Heart left ventricle (tissue), 16 donors: ENCODE data around the gene TOX2. TPM values are rescaled to one million over a fixed set of nuclear protein-coding genes. Genes with fewer than 3 reads are reported as not detected.
A peak's percentile ranks its signal among the peaks of the same experiment; 100 is the strongest.

Experiments used
- ATAC-seq, 4 donors: fragments of 200-7000 bp; cut with Tn5 transposase; one replicate each; pipeline ENCODE4 v1.9.1; 2020 to 2022; ENCODE audit warnings: moderate library complexity in 4 of 4, mild to moderate bottlenecking in 3 of 4, moderate number of reproducible peaks in 1 of 4
- DNase-seq, 5 donors: peaks; one replicate each; pipeline ENCODE4 v3.0.0-alpha.2; 2020
- H3K27ac ChIP-seq, 12 donors: fragments of 200-600 bp; sonication (generic) in 4 of 12; one replicate each; pipeline versions ENCODE4 v1.5.0 to v1.8.0; 2016 to 2022; ENCODE audit warnings: mild to moderate bottlenecking in 2 of 12
- H3K27me3 ChIP-seq, 9 donors: fragments of 200-600 bp; sonication (generic) in 2 of 9; one replicate each; pipeline versions ENCODE4 v1.5.1 to v1.8.0; 2016 to 2022; ENCODE audit warnings: mild to moderate bottlenecking in 3 of 9
- H3K36me3 ChIP-seq, 9 donors: fragments of 200-600 bp; sonication (generic) in 2 of 9; one replicate each; pipeline versions ENCODE4 v1.5.0 to v1.8.0; 2018 to 2022; ENCODE audit warnings: mild to moderate bottlenecking in 2 of 9
- H3K4me1 ChIP-seq, 12 donors: fragments of 200-600 bp; sonication (generic) in 4 of 12; one replicate each; pipeline versions ENCODE4 v1.5.0 to v1.8.0; 2016 to 2022; ENCODE audit warnings: mild to moderate bottlenecking in 3 of 12
- H3K4me3 ChIP-seq, 12 donors: fragments of 200-600 bp; sonication (generic) in 4 of 12; one replicate each; pipeline versions ENCODE4 v1.5.0 to v1.8.0; 2017 to 2022; ENCODE audit warnings: mild to moderate bottlenecking in 9 of 12, moderate library complexity in 4 of 12
- H3K9me3 ChIP-seq, 12 donors: fragments of 200-600 bp; sonication (generic) in 4 of 12; one replicate each; pipeline versions ENCODE4 v1.5.0 to v1.8.0; 2016 to 2022; ENCODE audit warnings: mild to moderate bottlenecking in 1 of 12
- CTCF ChIP-seq, 12 donors: fragments of 200-600 bp; sonication (generic) in 4 of 12; IDR thresholded peaks; one replicate each; pipeline versions ENCODE4 v1.5.0 to v1.8.0; 2018 to 2022; ENCODE audit warnings: antibody characterized with exemption in 12 of 12, mild to moderate bottlenecking in 5 of 12
- POLR2A ChIP-seq, 2 donors: fragments of 450-650 bp; IDR thresholded peaks; one replicate each; pipeline ENCODE4 v1.6.1; 2017; ENCODE audit warnings: antibody characterized with exemption in 2 of 2, mild to moderate bottlenecking in 2 of 2, moderate library complexity in 2 of 2
- WGBS, 4 donors: extraction: QIAGEN DNeasy Blood & Tissue Kit in 2 of 4; methylation state at CpG; one replicate each; pipeline versions ENCODE4 v1.1.5 to v1.1.7; 2013 to 2018; 5-methylcytosine and 5-hydroxymethylcytosine counted together
- intact Hi-C, 10 donors: fragments of 100-400 bp; cut with DNase I; formaldehyde crosslinking; loops; one replicate each; pipeline versions ENCODE4 v1.11.1 to v1.14.2; 2022
- polyA plus RNA-seq, 2 donors: library from polyadenylated mRNA; stranded (reverse); fragments of 200-250 nt; gene quantifications; one replicate each; pipeline ENCODE4 v1.2.3, GENCODE V29; 2013
- total RNA-seq, 9 donors: library from RNA; depleted of rRNA in 2 of 9; stranded (reverse); fragments of >200 nt in 2 of 9; fragmentation: NEBNext Ultra II Directional in 3 of 9; extraction: Animal tissue kit (Norgen Biotek cat#: 25700) in 3 of 9; gene quantifications; one replicate each; pipeline versions ENCODE4 v1.1.0 to v1.2.4, GENCODE V29; 2016 to 2023
- donor health status: ischemic (EF 13 %, LVEDD 7.1; RV severe dilation, severe dysfunction).
- donor health status: healthy with polysubstance abuse.
- donor health status: DM: no; HTN: yes; CAD: no.
- donor health status: DM: no; HTN: no; CAD: no.
- donor health status: ischemic (EF 25% LVEDD 6.9; RV normal size, moderate dysfunction).
- donor health status: ischemic (EF 25% LVEDD 5.7; RV mildly dilated, moderate dysfunction).
- donor health status: healthy.
- donor health status: DM: yes; HTN: yes; CAD: no.
- donor health status: ischemic (EF 35%, LVEDD 5.7; RV mildly dilated, moderate dysfunction).
- donor health status: nonischemic (EF 11% LVEDD 7.7; RV severe dilation, severe dysfunction).
- donor health status: DM: yes; HTN: yes; CAD: no.
- donor health status: PGD.
- donor health status: ischemic (EF 29% LVEDD 5.4; RV normal size, mild dysfunction).
- donor health status: nonischemic (EF 23%, LVEDD 6.1; RV moderate dilation, normal function).

Gene TOX2
- total and polyA plus RNA-seq, 11 donors = 0.53 to 3.0 (median 0.91) TPM

- no peak overlapping the region for H3K4me3 ChIP-seq
- H3K27ac ChIP-seq = no peak overlapping the region
- intact Hi-C loops = loop anchor here in 4 of 10 donors (5.0 to 10.0 kb wide), 3 partner anchors 242 to 642 kb away; no protein-coding TSS in a partner anchor
- H3K27me3 ChIP-seq = peaks cover 0 to 7% (median 0%) of the 10 kb centered on the region in 9 donors
- H3K36me3 ChIP-seq = no peaks in the 10 kb centered on the region
- no peaks in the 10 kb centered on the region for H3K9me3 ChIP-seq
- peaks cover 0 to 12% (median 0%) of the 10 kb centered on the region in 12 donors for H3K4me1 ChIP-seq
- peak in 1 of 4 donors; percentile 15 for ATAC-seq
- no peak for TF ChIP-seq POLR2A (IDR thresholded peaks at IDR 0.05)
- TF ChIP-seq CTCF (IDR thresholded peaks at IDR 0.05) = no peak
- WGBS, 4 donors = 66 to 77% (median 72%) methylated on average over 15 of the region's 15 CpGs
- no peak for DNase-seq
These were observed 172.6 kb downstream of the TOX2 start for GRCh38 chr20:44087051-44087856.

GRCh38 chr20:44087857-44088120 is 173.1 kb downstream of the TOX2 start:
- intact Hi-C loops = loop anchor here in 4 of 10 donors (5.0 to 10.0 kb wide), 3 partner anchors 243 to 643 kb away; no protein-coding TSS in a partner anchor
- no peak for DNase-seq

GRCh38 chr20:44089987-44090674 is 175.5 kb downstream of the TOX2 start:
- H3K4me1 ChIP-seq = peaks cover 0 to 6% (median 0%) of the 10 kb centered on the region in 12 donors
- H3K9me3 ChIP-seq = no peaks in the 10 kb centered on the region
- TF ChIP-seq CTCF (IDR thresholded peaks at IDR 0.05) (no peak), POLR2A (IDR thresholded peaks at IDR 0.05) (no peak)
- intact Hi-C loops = loop anchor here in 4 of 10 donors (5.0 to 10.0 kb wide), 3 partner anchors 245 to 645 kb away; no protein-coding TSS in a partner anchor
- peaks cover 0 to 19% (median 0%) of the 10 kb centered on the region in 9 donors for H3K27me3 ChIP-seq
- 50 to 71% (median 65%) methylated on average over 4 to 7 of the region's 7 CpGs for WGBS, 4 donors
- no peaks in the 10 kb centered on the region for H3K36me3 ChIP-seq
- DNase-seq (no peak), ATAC-seq (no peak)
- no peak overlapping the region for H3K4me3 ChIP-seq
- no peak overlapping the region for H3K27ac ChIP-seq

More at GRCh38 chr20:44087857-44088120, 173.1 kb downstream of the TOX2 start:
- no peak for ATAC-seq
- no peak for TF ChIP-seq POLR2A (IDR thresholded peaks at IDR 0.05)
- no peak for TF ChIP-seq CTCF (IDR thresholded peaks at IDR 0.05)
- Histone ChIP-seq H3K36me3 (no peaks in the 10 kb centered on the region), H3K27me3 (peaks cover 0 to 7% (median 0%) of the 10 kb centered on the region in 9 donors), H3K9me3 (no peaks in the 10 kb centered on the region), H3K4me3 (no peak overlapping the region), H3K27ac (no peak overlapping the region), H3K4me1 (peaks cover 0 to 9% (median 0%) of the 10 kb centered on the region in 12 donors)
- 82 to 93% (median 88%) methylated on average over 4 of the region's 4 CpGs for WGBS, 4 donors

- WGBS, 4 donors = 61 to 78% (median 71%) methylated on average over 4 of the region's 4 CpGs
- Histone ChIP-seq H3K4me3 (no peak overlapping the region), H3K4me1 (peaks cover 0 to 6% (median 0%) of the 10 kb centered on the region in 12 donors), H3K27ac (no peak overlapping the region), H3K9me3 (no peaks in the 10 kb centered on the region), H3K36me3 (no peaks in the 10 kb centered on the region), H3K27me3 (peaks cover 0 to 19% (median 0%) of the 10 kb centered on the region in 9 donors)
- TF ChIP-seq POLR2A (IDR thresholded peaks at IDR 0.05) = no peak
- TF ChIP-seq CTCF (IDR thresholded peaks at IDR 0.05) = no peak
- DNase-seq (no peak), ATAC-seq (no peak)
- intact Hi-C loops = no loop called here
These were observed 176.4 kb downstream of the TOX2 start for GRCh38 chr20:44091026-44091425.
